ENCODE measurements around the gene RNF135. TPM values are rescaled to one million over a fixed set of nuclear protein-coding genes. Genes with fewer than 3 reads are reported as not detected.
"Not testable (repeated sequence)": the region's sequence is repeated elsewhere in the genome, so short reads cannot be mapped to it uniquely, and the experiment has no call there.

The RNF135 gene
- total RNA-seq, 4 donors from 2014 or later: 24.8 to 37.2 (median 31.7) TPM

GRCh38 chr17:30957741-30958140 lies 13.1 kb upstream of the RNF135 start:
- TF ChIP-seq CTCF (IDR thresholded peaks at IDR 0.05) (no peak), POLR2A (IDR thresholded peaks at IDR 0.05) (no peak)

GRCh38 chr17:30958187-30958586 lies 12.7 kb upstream of the RNF135 start:
- Histone ChIP-seq H3K27me3 (no peaks in the 10 kb centered on the region), H3K36me3 (no peaks in the 10 kb centered on the region), H3K9me3 (no peaks in the 10 kb centered on the region), H3K27ac (no peak overlapping the region), H3K4me3 (replicated peaks in 1 of 3) (no peak overlapping the region), H3K4me1 (peaks cover 0 to 26% of the 10 kb centered on the region in 2 donors)
- TF ChIP-seq CTCF (IDR thresholded peaks at IDR 0.05): no peak
- TF ChIP-seq POLR2A (IDR thresholded peaks at IDR 0.05): no peak
- 42 to 63% methylated on average over 7 of the region's 7 CpGs for WGBS, 2 donors
- peak; percentile 48 to 54 for DNase-seq
- intact Hi-C loops (cut with DNase I): no loop called here

More at GRCh38 chr17:30957741-30958140, 13.1 kb upstream of the RNF135 start:
- intact Hi-C loops (cut with DNase I): no loop called here
- DNase-seq: no peak
- 88 to 90% methylated on average over 4 to 6 of the region's 6 CpGs for WGBS, 2 donors
- no peak overlapping the region for H3K4me3 ChIP-seq (replicated peaks in 1 of 3)
- H3K36me3 ChIP-seq: no peaks in the 10 kb centered on the region
- no peaks in the 10 kb centered on the region for H3K9me3 ChIP-seq
- H3K4me1 ChIP-seq: peaks cover 0 to 26% of the 10 kb centered on the region in 2 donors
- no peaks in the 10 kb centered on the region for H3K27me3 ChIP-seq
- H3K27ac ChIP-seq: no peak overlapping the region

- WGBS, 2 donors: 85 to 89% methylated on average over 9 of the region's 9 CpGs
- H3K27ac ChIP-seq: no peak overlapping the region
- no peaks in the 10 kb centered on the region for H3K27me3 ChIP-seq
- TF ChIP-seq CTCF (IDR thresholded peaks at IDR 0.05): no peak
- TF ChIP-seq POLR2A (IDR thresholded peaks at IDR 0.05): no peak
- no peak for DNase-seq
- H3K4me1 ChIP-seq: peaks cover 0 to 9% of the 10 kb centered on the region in 2 donors
- H3K36me3 ChIP-seq: no peaks in the 10 kb centered on the region
- no peaks in the 10 kb centered on the region for H3K9me3 ChIP-seq
- intact Hi-C loops (cut with DNase I): no loop called here
- no peak overlapping the region for H3K4me3 ChIP-seq (replicated peaks in 1 of 3)
These were observed 9.3 kb upstream of the RNF135 start for GRCh38 chr17:30961209-30962188.

- H3K4me1 ChIP-seq; DNase-seq; H3K36me3 ChIP-seq; intact Hi-C loops (cut with DNase I); H3K9me3 ChIP-seq; H3K4me3 ChIP-seq (replicated peaks in 1 of 3); H3K27me3 ChIP-seq; H3K27ac ChIP-seq: not testable (repeated sequence)
- 95 to 96% methylated on average over 8 of the region's 8 CpGs for WGBS, 2 donors
These were observed 6.5 kb upstream of the RNF135 start for GRCh38 chr17:30964312-30964711.

- 85 to 88% methylated on average over 5 of the region's 5 CpGs for WGBS, 2 donors
- Histone ChIP-seq H3K27me3 (no peaks in the 10 kb centered on the region), H3K36me3 (no peaks in the 10 kb centered on the region), H3K9me3 (no peaks in the 10 kb centered on the region), H3K27ac (no peak overlapping the region), H3K4me1 (peaks cover 0 to 6% of the 10 kb centered on the region in 2 donors), H3K4me3 (replicated peaks in 1 of 3) (no peak overlapping the region)
- intact Hi-C loops (cut with DNase I): no loop called here
- no peak for TF ChIP-seq POLR2A (IDR thresholded peaks at IDR 0.05)
- no peak for TF ChIP-seq CTCF (IDR thresholded peaks at IDR 0.05)
- no peak for DNase-seq
These were observed 6.0 kb upstream of the RNF135 start for GRCh38 chr17:30964876-30965275.
